HG03175 (cell line): Measurements from ENCODE around the gene SRCIN1.
"Not testable (repeated sequence)": the region's sequence is repeated elsewhere in the genome, so short reads cannot be mapped to it uniquely, and the experiment has no call there.

Experiments
- ATAC-seq: cut with Tn5 transposase; IDR thresholded peaks from one replicate; pipeline ENCODE4 v1.9.1; 2021; ENCODE audit warnings: mild to moderate bottlenecking, moderate library complexity; ENCODE audit not compliant: unreplicated experiment

The SRCIN1 gene

GRCh38 chr17:38605841-38606645, at the start of gene SRCIN1:
SRCIN1 (minus strand) TSS chr17:38605952; CDS start chr17:38605705, 247 bp downstream.
- ATAC-seq, result no peak

GRCh38 chr17:38654411-38655398, 49.0 kb upstream of the SRCIN1 start:
- no peak for ATAC-seq

GRCh38 chr17:38653679-38654078, 47.9 kb upstream of the SRCIN1 start:
- no peak for ATAC-seq

GRCh38 chr17:38653230-38653629, 47.5 kb upstream of the SRCIN1 start:
- no peak for ATAC-seq

GRCh38 chr17:38650653-38651173, 45.0 kb upstream of the SRCIN1 start:
- not testable (repeated sequence) for ATAC-seq

- ATAC-seq, result no peak
Measured at GRCh38 chr17:38637951-38638350, 32.2 kb upstream of the SRCIN1 start.

GRCh38 chr17:38636054-38636453, 30.3 kb upstream of the SRCIN1 start:
- no peak for ATAC-seq

GRCh38 chr17:38632334-38632733, 26.6 kb upstream of the SRCIN1 start:
- no peak for ATAC-seq

- ATAC-seq, result no peak
Measured at GRCh38 chr17:38628441-38628840, 22.7 kb upstream of the SRCIN1 start.

GRCh38 chr17:38627957-38628356, 22.2 kb upstream of the SRCIN1 start:
- ATAC-seq, result no peak

- ATAC-seq, result not testable (repeated sequence)
Measured at GRCh38 chr17:38626606-38627226, 21.0 kb upstream of the SRCIN1 start.

GRCh38 chr17:38625482-38625881, 19.7 kb upstream of the SRCIN1 start:
- no peak for ATAC-seq

GRCh38 chr17:38624782-38625355, 19.1 kb upstream of the SRCIN1 start:
- ATAC-seq, result peak; percentile 74

- ATAC-seq, result no peak
Measured at GRCh38 chr17:38621538-38621937, 15.8 kb upstream of the SRCIN1 start.

GRCh38 chr17:38620551-38621277, 15.0 kb upstream of the SRCIN1 start:
- ATAC-seq, result no peak

- no peak for ATAC-seq
Measured at GRCh38 chr17:38619937-38620550, 14.3 kb upstream of the SRCIN1 start.

- no peak for ATAC-seq
Measured at GRCh38 chr17:38619451-38619795, 13.7 kb upstream of the SRCIN1 start.

GRCh38 chr17:38617967-38618760, 12.4 kb upstream of the SRCIN1 start:
- ATAC-seq, result no peak
